Left kidney (tissue), 2 donors: ENCODE results near the gene TRAPPC13. TPM values are rescaled to one million over a fixed set of nuclear protein-coding genes. Genes with fewer than 3 reads are reported as not detected.
"Not testable (repeated sequence)": the region's sequence is repeated elsewhere in the genome, so short reads cannot be mapped to it uniquely, and the experiment has no call there.

Source experiments
- DNase-seq: peaks from one replicate; pipeline ENCODE4 v3.0.0-alpha.2; 2013
- polyA plus RNA-seq: library from polyadenylated mRNA; unstranded; fragments of 120-200 nt; gene quantifications from one replicate; pipeline ENCODE4 v1.2.1, GENCODE V29; 2013; ENCODE audit not compliant: insufficient read length

The TRAPPC13 gene
- polyA plus RNA-seq, 1 donor, result 44.0 TPM

DNA sequence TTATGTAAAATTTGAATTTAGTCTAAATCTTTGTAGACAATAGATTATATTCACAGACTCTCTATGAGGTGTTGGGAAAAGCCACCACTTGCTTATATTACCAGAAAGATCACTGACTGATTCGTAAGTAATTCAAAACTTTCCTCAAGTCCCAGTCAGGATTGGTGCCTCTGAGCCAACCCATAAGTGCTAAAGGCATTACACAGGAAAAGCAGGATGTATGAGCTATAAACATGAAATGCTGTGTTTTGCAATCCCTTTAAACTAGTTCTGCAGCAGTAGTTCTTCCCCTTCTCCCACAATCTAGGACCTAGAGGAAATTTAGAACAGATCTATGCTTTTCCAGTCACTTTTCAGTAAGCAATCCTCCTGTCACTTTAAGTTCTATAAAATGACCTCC is 48.0 kb downstream of the TRAPPC13 start:
- no peak for DNase-seq

DNA sequence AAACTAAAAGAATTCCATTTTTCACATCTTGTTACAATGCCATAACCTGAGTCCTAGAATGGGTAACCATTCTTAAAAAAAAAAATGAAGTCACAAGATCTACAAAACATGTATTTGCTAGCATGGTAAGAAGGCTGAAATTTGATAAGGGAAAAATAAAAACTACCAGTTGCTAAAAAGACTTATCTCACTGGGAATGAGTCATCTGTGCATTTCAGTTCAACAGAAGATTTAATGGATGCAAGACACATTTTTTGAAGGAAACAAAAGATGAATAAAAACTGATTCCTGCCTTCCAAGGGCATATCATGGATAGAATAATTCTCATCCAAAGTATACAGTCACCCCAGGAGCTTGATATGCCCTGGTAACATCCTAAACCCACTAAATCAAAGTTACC is 49.9 kb downstream of the TRAPPC13 start:
- no peak for DNase-seq

DNA sequence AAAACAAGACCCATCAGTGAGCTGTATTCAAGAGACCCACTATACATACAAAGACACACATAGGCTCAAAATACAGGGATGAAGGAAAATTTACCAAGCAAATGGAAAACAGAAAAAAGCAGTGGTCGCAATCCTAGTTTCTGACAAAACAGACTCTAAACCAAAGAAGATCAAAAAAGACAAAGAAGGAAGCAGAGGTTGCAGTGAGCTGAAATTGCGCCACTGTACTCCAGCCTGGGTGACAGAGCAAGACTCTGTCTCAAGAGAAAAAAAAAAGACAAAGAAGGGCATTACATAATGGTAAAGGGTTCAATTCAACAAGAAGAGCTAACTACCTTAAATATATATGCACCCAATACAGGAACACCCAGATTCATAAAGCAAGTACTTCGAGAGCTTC is 51.2 kb downstream of the TRAPPC13 start:
- DNase-seq, result not testable (repeated sequence)

DNA sequence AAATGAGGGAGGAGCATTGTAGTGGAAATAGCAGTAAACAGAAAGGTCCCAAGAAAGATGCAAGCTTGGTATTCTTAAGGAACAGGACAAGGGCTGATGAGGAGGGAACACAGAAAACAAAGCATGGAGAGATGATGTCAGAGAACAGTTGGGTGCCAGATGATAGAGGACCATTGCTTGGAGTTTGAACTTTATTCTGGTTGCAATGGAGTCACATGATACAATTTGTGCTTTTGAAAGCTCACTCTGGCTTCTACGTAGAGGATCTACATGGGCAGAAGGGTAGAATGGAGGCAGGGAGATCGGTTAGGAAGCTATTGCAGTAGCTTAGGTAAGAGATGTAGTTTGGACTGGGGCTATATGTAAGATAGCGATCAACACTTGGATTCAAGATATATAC is 57.3 kb downstream of the TRAPPC13 start:
- DNase-seq, result no peak

DNA sequence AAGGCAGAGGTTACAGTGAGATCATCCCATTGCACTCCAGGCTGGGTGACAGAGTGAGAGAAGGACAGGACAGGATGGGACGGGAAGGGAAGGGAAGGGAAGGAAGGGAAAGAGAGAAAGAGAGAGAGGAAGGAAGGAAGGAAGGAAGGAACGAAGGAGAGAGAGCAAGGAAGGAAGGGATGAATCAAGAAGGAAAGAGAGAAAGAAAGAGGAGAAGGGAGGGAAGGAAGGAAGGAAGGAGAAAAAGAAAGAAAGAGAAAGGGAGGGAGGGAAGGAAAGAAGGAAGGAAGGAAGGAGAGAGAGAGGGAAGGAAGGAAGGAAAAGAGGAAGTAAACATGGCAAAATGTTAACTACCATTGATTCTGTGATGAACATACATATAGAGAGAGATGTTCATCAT is 68.3 kb downstream of the TRAPPC13 start:
- no peak for DNase-seq

DNA sequence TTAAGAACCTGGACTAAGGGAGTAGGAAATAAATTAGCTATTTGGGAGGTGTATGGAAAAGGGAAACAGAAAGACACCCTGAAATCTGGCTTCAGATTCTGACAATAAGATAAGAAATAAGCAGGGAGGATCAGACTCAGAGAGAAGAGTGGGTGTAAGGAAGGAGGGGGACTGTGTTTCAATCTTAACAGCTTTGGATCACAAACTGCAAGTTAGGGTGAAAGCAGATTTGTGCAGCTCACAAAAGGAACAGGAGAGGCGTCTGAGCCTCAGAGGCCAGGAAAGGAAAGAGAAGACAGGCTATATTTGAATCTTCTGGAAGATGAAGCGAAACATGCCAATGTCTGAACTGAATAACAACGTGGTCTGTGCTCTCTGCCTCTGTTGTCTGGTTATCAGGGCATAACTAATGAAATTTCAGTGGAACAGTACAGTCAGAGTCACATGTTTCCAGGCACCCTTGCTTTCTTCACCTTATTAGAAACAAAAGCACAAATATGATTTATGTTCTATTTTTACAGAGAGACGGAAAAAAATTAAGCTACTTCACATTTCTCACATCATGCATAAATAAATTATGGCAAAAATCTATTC is 70.4 kb downstream of the TRAPPC13 start:
- no peak for DNase-seq

DNA sequence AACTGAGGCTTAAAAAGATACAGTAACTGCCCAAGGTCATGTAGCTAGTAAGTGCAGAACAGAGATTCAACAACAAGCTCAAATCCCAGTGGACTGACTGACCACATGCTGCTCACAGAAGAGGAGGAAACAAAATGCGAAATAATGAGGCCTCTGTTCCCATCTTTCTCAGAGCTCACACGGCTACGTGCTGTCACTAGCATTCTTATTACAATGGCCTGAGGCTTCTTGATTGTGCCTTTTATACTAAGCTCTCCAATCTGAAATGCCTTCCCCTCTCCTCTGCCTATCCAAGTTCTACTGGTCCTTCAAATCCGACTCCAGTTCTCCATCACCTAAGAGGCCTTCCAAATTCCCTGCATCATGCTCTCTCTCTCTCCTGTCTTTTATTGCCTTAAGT is 71.1 kb downstream of the TRAPPC13 start:
- DNase-seq, result no peak

DNA sequence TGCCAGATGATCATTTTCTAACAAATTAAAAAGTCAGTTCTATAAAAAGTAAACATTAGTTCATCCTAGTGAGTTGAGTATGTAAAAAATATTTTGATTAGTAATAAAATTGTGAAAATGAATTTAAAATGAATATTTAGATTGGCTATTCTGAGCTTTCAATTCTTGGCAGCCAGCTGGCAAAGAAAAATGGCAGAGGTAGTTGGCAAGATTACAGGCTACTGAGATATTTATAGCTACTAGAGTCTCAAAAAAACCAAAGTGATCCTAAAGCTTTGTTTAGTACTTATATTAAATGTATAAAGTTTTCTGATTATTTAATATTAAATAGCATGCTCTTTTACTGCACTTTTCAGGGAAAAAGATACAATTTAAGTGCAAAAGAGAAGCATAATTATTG is 72.1 kb downstream of the TRAPPC13 start:
- DNase-seq, result no peak

DNA sequence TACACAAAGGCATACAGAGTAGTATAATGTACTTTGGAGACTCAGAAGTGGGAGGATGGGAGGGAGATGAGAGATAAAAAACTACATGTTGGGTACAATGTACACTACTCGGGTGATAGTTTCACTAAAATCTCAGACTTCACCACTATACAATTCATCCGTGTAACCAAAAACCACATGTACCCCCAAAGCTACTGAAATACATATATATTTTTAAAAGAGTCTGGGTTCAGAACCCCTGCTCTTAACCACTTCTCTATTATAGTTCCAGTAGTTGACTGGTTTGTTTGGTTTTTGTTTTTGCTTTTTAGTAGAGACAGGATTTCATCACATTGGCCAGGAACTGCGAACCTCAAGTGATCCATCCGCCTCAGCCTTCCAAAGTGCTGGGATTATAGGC is 74.5 kb downstream of the TRAPPC13 start:
- DNase-seq, result no peak

DNA sequence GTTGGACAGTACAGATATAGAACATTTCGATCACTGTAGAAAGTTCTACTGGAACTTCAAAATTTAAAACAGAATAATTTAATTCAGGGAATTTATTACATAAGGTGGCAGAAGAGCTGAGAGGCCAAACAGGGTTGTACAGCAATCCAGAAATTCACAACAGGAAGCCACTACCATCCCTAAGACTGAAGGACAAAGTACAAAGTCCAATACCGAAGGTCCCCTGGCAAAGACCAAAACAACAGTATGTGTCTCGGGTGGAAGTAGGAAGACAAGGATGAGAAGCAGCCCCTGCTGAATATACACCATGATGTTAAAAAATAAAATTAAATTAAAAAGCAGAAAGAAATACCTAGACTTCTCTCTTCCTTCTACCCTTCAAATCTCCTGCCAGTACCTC is 77.2 kb downstream of the TRAPPC13 start:
- no peak for DNase-seq

DNA sequence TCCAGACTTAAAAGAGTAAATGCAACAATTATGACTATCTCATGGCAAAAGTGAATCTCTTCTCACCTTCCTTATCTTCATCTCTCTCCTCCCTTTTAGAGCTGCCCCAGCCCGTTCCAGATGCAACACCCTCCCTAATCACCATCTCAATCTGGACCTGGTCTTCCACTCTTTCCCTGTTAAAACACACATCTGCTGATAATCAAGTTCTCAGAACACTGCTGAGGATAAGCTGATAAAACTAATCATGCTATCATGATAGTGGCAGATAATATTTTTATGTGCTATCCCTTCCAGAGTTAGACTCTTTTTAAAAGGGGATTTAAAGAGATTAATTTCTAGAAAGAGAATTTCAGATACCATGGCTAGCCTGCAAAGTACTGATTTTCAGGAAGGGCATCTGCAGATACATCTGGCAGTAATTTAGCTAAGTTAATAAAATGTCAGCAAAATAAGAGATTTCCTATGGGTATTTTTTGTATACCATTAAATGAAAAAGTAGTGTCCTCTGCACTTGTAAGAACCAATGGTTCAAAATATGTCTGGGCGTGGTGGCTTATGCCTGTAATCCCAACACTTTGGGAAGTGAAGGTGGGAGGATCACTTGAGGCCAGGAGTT is 79.9 kb downstream of the TRAPPC13 start:
- no peak for DNase-seq

DNA sequence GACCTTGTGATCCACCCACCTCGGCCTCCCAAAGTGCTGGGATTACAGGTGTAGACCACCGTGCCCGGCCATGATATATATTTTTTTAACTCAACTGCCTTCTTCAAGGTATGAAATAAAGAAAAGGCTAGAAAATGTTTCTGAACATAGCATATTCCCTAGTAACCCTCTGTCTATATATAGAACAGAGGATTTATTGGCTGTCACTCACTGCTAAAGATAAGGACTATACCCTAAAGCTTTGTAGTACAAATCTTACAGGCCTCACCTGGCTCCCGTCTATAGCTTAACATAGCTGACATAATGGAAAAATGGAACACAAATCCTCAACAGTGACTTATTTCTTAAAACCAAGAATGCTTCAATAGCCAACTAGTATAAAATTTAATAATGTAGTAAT is 82.8 kb downstream of the TRAPPC13 start:
- DNase-seq, result no peak

DNA sequence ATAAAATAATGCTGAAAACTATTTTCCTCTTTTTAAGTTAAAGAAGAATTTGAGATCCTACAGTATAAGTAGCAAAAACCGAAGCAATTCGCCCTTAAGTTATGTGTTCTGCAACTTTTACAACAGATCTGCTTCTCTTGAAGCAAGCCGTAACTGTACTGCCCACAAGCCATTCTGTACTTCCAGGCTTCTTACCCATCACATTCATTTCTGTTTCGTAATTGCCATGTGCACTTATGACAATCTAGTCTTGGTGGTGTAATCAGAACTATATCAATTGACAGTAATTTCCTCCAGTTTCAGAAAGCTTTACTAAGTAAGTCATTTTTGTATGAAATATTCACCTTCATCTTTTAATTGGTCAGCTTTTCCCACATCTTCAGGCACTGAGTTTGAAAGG is 83.3 kb downstream of the TRAPPC13 start:
- no peak for DNase-seq

Other genes starting within 250 kb of the TRAPPC13 start
- 3.2 TPM for gene ADAMTS6, start 143.1 kb upstream of the TRAPPC13 start, polyA plus RNA-seq
- gene CENPK, start 61.9 kb upstream of the TRAPPC13 start, polyA plus RNA-seq, result 70.1 TPM
- gene PPWD1, start 61.7 kb upstream of the TRAPPC13 start, polyA plus RNA-seq, result 111 TPM
- 24.5 TPM for gene TRIM23, start 694 bp upstream of the TRAPPC13 start, polyA plus RNA-seq
- 4.9 TPM for gene SHLD3, start within 50 bp of the TRAPPC13 start, polyA plus RNA-seq
- 9.3 TPM for gene SGTB, start 97.1 kb downstream of the TRAPPC13 start, polyA plus RNA-seq
- gene NLN, start 97.2 kb downstream of the TRAPPC13 start, polyA plus RNA-seq, result 41.7 TPM